CD1c-positive myeloid dendritic cell (primary cell): Measurements from ENCODE around the gene INPP5B.
"Not testable (repeated sequence)": the region's sequence is repeated elsewhere in the genome, so short reads cannot be mapped to it uniquely, and the experiment has no call there.

Experiments
- DNase-seq: peaks from one replicate; pipeline ENCODE4 v3.0.0-alpha.2; 2016; ENCODE audit errors: extremely low spot score

Gene INPP5B

DNA sequence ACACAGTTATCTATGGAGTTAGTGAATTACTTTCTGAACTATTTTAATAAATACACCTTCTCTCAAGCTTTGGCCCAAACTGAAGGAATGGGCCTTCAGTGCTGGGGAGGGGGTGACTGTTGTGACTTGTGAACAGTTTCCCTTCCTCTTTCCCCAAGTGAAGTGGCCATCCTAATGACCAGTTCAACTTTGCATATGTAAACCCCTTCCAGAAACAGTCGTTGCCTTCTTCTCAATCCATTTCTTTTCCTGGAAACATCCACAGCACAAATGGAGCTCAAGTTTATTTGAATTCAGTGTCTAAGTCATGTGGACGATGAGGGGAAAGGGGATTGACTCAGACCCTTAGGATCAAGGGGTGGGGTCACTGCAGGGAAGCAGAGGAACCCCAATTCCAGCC is 1.3 kb upstream of the INPP5B start:
- DNase-seq = peak; percentile 38

GRCh38 chr1:37947364-37947763 is 511 bp upstream of the INPP5B start:
- no peak for DNase-seq

DNA sequence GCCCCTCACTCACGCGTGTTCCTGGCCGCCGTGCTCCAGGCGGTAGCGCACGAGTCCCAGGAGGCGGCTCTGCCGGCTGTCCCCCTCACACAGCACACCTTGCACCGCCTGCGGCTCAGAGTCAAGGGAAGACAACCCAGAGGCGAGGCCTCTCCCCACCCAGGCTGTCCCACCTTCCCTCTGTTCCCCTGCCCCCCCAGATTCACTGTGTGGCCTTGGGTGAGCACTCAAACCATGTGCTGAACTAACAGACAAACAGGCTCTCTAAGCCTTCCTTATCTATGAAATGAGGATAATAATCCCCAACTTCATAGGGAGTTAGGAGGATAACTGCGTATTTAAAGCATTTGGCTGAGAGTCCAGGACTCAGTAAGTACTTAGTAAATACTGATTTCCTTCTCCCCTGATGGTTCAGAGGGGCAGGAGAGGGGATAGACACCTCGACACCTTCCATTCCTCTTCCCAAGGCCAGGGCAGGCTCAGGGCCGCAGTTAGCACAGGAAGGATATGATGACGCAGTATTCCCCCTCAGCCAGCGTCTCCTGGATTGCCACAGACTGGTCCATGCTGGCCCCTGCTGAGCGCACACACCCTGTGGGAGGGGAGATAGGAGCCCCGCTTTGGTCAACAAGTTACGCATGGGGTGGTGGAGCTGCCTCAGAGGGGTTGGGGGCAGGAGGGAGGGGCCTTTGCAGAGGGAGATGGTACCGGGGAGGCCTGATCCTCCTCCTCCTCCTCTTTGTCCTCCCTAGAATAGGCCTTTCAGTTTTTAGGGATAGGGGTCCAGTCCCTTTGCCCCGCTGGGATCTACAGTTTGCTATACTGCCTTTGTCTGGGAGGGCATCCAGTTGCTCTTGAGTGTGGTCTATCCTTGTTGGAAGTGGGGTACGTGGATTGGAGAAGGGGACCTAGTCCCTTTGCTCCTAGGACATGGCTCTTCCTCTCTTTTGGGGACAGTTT is 830 bp downstream of the INPP5B start:
- DNase-seq = no peak

DNA sequence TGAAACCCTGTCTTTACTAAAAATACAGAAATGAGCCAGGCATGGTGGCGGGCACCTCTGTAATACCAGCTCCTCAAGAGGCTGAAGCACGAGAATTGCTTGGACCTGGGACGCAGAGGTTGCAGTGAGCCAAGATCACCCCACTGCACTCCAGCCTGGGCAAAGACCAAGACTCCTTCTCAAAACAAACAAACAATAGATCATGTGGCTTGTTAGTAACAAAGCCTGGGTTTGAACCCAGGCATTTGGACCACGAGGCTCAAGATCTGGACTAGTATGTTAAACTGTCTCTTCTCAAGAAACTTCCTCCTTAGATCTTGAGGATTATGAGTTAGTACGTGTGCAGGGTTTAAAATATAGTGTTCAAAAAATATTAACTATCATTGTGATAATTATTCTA is 1.6 kb downstream of the INPP5B start:
- no peak for DNase-seq

GRCh38 chr1:37944816-37945215 is 2.0 kb downstream of the INPP5B start:
- no peak for DNase-seq

DNA sequence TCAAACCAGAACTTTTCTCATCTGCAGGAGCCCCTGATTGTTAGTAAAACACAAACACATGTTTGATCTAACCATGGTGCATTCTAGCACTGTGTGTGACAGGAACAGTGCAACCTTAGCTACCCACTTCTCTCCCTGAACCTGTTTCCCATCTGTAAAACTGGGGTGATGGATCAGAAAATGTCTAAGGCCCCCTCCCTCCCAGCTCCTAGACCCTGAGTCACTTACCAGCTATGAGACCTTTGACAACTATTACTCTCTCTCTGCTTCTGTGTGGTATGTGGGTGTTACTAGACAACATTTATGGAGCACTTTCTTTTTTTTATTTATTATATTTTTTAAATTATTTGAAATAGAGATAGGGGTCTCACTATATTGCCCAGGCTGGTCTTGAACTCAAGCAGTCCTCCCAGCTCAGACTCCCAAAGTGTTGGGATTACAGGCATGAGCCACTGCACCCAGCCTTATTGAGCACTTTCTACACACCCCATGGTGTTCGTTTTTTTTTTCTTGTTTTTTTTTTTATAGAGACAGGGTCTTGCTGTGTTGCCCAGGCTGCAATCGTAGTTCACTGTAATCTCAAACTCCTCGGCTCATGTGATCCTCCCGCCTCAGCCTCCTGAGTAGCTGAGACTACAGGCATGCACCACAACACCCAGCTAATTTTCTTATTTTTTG is 2.6 kb downstream of the INPP5B start:
- DNase-seq = no peak

DNA sequence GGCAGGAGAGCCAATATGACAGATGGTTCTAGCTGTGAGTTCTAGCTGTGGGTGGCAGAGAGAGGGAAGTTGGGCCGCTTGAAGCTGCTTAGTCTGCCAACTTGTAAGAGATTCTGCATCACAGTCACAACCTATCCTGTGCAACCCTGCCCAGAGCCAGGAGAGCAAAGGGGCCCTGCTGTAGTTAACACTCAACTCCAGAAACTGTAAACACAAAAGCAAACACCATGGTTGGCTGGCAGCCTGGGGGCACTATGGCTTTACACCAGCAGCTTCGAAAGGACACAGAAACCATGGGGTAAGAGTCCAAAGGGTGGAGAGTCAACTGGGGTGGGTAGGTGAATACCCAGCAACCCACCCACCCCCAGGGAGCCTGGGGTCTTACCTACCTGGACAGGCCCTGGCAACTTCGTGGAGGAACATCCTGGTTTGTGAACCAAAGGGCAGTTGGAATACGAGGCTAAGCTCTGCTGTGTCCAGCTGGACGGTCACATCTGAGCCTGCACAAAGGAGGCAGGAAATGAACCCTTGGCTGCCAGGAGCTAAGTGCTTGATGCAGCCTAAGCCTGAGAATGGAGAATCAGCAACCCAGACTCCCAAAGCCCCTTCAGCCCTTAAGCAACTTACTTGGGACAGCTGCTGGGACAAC is 6.4 kb downstream of the INPP5B start:
- DNase-seq = no peak

DNA sequence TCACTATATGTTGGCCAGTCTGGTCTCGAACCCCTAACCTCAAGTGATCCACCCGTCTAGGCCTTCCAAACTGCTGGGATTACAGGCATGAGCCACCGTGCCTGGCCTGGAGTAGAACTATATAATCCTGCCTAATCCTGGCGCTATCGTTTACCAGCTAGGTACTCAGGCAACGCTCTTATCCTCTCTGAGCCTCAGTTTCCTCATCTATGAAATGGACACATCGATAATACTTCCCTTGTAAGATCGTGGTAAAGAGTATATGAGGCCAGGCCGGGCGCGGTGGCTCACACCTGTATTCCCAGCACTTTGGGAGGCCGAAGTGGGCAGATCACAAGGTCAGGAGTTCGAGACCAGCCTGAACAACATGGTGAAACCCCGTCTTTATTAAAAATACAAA is 10.1 kb downstream of the INPP5B start:
- not testable (repeated sequence) for DNase-seq

- DNase-seq = no peak
Measured at GRCh38 chr1:37932759-37933158, 14.1 kb downstream of the INPP5B start.

DNA sequence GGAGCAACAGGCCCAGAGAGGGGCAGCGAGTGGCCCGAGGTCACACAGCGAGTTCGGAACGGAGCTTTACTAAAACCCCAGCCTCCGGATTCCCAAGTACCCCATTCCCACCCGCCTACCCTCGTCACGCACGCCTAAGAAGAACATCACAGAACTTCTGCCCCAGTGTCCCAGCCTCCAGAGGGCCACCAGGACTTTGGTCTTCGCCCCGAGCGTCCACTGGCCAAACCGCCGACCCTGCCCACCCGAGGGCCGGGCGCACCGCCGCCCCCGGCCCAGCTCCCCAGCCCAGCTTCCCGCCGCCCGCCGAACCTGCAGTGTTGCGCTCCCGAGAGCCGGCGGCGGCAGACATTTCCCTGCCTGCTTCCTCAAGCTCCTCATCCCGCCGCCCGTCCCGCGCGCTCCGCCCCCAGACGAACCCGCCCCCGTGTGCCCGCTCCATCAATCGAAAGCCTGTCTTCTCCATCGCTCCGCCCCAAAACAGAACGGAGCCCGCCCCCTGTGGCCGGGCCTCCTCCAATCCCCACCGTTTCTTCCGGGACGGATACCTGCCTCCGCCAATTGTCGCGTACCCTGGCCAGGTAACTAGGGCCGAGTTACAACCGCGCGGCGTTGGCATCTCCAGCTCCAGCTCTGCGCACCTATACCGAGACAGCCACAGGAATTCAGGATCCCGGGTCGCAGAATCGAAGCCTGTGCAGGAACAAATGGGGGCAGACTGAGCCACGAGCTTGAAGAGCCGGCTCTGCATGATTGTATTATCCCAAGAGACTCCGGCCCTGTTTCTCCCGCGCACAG is 15.3 kb downstream of the INPP5B start:
- DNase-seq = peak; percentile 98

DNA sequence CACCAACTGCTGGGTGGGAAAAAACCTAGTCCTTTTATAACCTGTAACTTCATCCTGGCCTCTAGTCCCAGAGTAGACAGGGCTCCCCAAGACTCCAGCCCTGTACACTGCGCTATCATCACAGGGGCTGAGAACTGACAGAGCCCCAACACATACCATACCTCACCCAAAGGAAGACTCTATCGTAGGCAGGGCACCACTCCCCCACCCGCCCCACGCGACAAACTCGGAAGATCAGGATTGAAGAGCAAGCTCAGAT is 15.8 kb downstream of the INPP5B start:
- DNase-seq = no peak

DNA sequence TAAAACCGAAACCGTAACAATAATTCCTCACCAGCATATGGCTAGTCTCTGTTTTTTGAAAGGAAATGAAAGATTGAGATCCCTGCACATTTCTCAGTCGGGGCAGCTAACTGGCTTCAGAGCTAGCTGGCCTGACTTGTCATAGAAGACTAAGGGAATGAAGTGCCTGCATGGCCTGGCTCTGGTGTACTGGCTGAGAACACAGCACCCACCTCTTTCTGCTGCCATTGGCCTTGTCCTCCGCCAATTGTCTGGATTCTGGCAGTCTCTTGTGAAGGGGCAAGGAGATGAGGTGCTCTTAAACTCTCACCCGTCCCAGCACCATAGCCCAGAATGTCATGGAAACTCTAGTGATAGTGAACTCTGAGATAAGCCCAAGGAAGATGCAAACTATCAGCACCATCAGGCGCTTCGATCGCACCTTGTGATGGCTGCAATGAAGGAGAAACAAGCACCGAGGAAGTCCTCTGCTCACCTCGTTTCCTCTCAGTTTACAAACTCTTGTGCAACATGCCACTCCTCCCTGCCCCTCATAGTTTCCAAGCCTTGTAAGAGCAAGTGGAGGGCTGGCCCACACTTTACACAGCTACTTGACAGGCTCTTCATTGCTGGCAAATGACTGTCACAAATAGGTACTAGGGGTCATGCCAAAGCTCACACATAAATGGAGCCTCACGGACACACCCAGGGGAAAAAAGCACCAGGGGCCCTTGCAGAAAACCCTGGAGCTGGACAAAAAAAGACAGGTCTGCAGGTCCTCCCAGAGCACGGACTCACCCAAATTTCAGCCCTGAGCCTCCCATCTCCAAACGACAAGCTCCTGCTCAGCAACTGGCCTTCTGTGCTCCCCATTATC is 16.4 kb downstream of the INPP5B start:
- peak; percentile 29 for DNase-seq

DNA sequence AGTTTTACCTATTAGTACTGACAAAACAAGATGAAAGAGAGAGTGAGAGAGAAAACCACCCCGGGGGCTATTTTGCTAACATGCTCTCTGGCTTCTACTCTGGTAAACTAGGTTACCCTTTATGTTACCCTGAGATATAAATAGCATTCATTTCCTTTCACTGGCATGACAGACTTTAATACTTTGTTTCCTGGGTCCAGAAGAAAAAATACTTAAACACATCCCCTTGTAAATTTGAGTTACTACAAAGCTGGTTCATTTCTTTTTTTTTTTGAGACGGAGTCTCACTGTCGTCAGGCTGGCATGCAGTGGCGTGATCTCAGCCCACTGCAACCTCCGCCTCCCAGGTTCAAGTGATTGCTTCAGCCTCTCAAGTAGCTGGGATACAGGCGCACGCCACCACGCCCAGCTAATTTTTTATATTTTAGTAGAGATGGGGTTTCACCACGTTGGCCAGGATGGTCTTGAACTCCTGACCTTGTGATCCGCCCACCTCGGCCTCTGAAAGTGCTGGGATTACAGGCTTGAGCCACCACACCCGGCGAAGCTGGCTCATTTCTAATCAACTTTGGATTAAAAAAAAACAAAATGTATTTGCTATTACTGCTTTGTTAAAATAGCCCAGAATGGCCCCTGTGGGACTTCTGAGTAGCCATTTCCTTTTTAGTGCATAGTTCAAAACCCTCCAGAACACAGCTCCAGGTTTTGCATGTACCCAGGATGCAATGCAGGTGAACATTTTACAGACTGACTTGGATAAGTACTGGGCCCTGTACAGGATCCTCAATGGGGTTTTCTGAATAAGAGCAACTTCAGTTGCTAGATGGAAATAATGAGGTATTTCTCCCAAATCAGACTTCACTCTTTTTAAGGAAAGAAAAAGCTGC is 20.6 kb downstream of the INPP5B start:
- no peak for DNase-seq

GRCh38 chr1:37925316-37925715 is 21.5 kb downstream of the INPP5B start:
- no peak for DNase-seq

GRCh38 chr1:37923551-37923889 is 23.3 kb downstream of the INPP5B start:
- DNase-seq = no peak

- DNase-seq = peak; percentile 77
Measured at GRCh38 chr1:37922767-37923550, 23.9 kb downstream of the INPP5B start.

GRCh38 chr1:37919277-37919676 is 27.6 kb downstream of the INPP5B start:
- no peak for DNase-seq

DNA sequence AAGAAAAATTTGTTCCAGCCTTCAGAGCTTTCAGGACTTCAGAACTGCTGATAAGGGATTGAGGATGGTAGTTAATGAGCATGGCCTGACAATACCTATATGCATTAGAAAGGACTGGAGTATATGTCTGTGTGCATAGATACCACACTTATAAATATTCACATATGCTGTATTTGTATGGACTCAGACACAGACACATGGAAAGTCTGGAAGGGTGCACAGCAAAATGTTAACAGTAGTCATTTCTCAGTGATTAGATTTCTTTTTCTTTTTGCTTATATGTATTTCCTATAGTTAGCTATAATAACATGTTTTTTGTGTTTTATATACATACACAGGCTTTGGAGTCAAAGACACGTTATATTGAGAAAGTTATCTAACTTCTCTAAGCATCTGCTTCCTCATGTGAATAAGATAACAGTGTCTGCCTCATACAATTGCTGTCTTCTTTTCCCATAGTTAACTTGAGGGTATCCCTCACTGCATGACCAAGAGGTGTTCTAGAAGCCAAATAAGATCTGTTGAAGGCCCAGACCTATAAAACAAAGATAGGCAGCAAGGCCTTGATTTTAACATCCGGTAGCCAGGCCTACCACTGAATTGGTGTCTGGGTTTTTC is 31.3 kb downstream of the INPP5B start:
- DNase-seq = no peak
